ENCODE data around the gene KIF6.
"Not testable (repeated sequence)": the region's sequence is repeated elsewhere in the genome, so short reads cannot be mapped to it uniquely, and the experiment has no call there.

- TF ChIP-seq, protein P1, sequence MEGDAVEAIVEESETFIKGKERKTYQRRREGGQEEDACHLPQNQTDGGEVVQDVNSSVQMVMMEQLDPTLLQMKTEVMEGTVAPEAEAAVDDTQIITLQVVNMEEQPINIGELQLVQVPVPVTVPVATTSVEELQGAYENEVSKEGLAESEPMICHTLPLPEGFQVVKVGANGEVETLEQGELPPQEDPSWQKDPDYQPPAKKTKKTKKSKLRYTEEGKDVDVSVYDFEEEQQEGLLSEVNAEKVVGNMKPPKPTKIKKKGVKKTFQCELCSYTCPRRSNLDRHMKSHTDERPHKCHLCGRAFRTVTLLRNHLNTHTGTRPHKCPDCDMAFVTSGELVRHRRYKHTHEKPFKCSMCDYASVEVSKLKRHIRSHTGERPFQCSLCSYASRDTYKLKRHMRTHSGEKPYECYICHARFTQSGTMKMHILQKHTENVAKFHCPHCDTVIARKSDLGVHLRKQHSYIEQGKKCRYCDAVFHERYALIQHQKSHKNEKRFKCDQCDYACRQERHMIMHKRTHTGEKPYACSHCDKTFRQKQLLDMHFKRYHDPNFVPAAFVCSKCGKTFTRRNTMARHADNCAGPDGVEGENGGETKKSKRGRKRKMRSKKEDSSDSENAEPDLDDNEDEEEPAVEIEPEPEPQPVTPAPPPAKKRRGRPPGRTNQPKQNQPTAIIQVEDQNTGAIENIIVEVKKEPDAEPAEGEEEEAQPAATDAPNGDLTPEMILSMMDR (IDR thresholded peaks at IDR 0.05), result not testable (repeated sequence)
- TF ChIP-seq POLR2AphosphoS5 (IDR thresholded peaks at IDR 0.05; ENCODE audit: insufficient read depth in 1 of 2, low read depth in 1 of 2); POLR2A (IDR thresholded peaks at IDR 0.05): not testable (repeated sequence)
These were observed 215.4 kb downstream of the KIF6 start for GRCh38 chr6:39509831-39510230.
